Fibroblast of pulmonary artery (primary cell): Measurements from ENCODE around the gene BANP.

Source experiments
- DNase-seq: peaks from one replicate; pipeline ENCODE4 v3.0.0-alpha.2; 2010; ENCODE audit warnings: low read depth
- H3K4me3 ChIP-seq: replicated peaks from 2 replicates; pipeline ENCODE4 v1.5.1; 2011; ENCODE audit warnings: low read depth, mild to moderate bottlenecking, control low read depth, low read length, moderate library complexity
- CTCF ChIP-seq: IDR thresholded peaks from 2 replicates; pipeline ENCODE4 v1.5.1; 2011; ENCODE audit warnings: mild to moderate bottlenecking, control low read depth, low read length, inconsistent platforms; ENCODE audit errors: missing control alignments

Gene BANP

GRCh38 chr16:87966064-87966645, 14.9 kb downstream of the BANP start:
- H3K4me3 ChIP-seq, result no peak overlapping the region
- no peak for TF ChIP-seq CTCF
- peak; percentile 52 for DNase-seq

- TF ChIP-seq CTCF, result no peak
- H3K4me3 ChIP-seq, result no peak overlapping the region
- DNase-seq, result no peak
These were observed 15.5 kb downstream of the BANP start for GRCh38 chr16:87966685-87967185.

GRCh38 chr16:87968541-87968940, 17.3 kb downstream of the BANP start:
- no peak overlapping the region for H3K4me3 ChIP-seq
- DNase-seq, result no peak
- TF ChIP-seq CTCF, result no peak

- no peak for TF ChIP-seq CTCF
These were observed 19.0 kb downstream of the BANP start for GRCh38 chr16:87970186-87970585.

GRCh38 chr16:87971933-87972332, 20.7 kb downstream of the BANP start:
- H3K4me3 ChIP-seq, result no peak overlapping the region
- TF ChIP-seq CTCF, result no peak
- DNase-seq, result no peak

More at GRCh38 chr16:87970186-87970585, 19.0 kb downstream of the BANP start:
- no peak for DNase-seq
- no peak overlapping the region for H3K4me3 ChIP-seq

GRCh38 chr16:87973717-87974116, 22.5 kb downstream of the BANP start:
- no peak for TF ChIP-seq CTCF
- no peak for DNase-seq
- H3K4me3 ChIP-seq, result no peak overlapping the region

GRCh38 chr16:87974178-87974577, 22.9 kb downstream of the BANP start:
- DNase-seq, result no peak
- TF ChIP-seq CTCF, result no peak
- H3K4me3 ChIP-seq, result no peak overlapping the region
